Measurements from ENCODE around the gene PAPOLB. TPM values are rescaled to one million over a fixed set of nuclear protein-coding genes. Genes with fewer than 3 reads are reported as not detected.

Gene PAPOLB
- total and polyA plus RNA-seq, 7 donors: 0.03 to 1.1 (median 0.38) TPM; not detected in 3

GRCh38 chr7:4814433-4814832 is 47.4 kb downstream of the PAPOLB start:
- H3K9me3 ChIP-seq: no peaks in the 10 kb centered on the region
- H3K36me3 ChIP-seq: peaks cover 0 to 15% (median 0%) of the 10 kb centered on the region in 4 donors
- 47 to 68% methylated on average over 14 of the region's 14 CpGs for WGBS, 2 donors
- no peaks in the 10 kb centered on the region for H3K4me1 ChIP-seq
- H3K27ac ChIP-seq: no peak overlapping the region
- DNase-seq: no peak
- no peak overlapping the region for H3K4me3 ChIP-seq
- intact Hi-C loops (cut with DNase I): no loop called here
- TF ChIP-seq CTCF (IDR thresholded peaks at IDR 0.05): no peak
- TF ChIP-seq EP300 (IDR thresholded peaks at IDR 0.05): no peak
- no peak for TF ChIP-seq POLR2A (IDR thresholded peaks at IDR 0.05)
- no peak for TF ChIP-seq POLR2AphosphoS5 (IDR thresholded peaks at IDR 0.05)
- H3K27me3 ChIP-seq: peaks cover 0 to 4% (median 0%) of the 10 kb centered on the region in 3 donors

- no peak for TF ChIP-seq EP300 (IDR thresholded peaks at IDR 0.05)
- no peak for TF ChIP-seq POLR2A (IDR thresholded peaks at IDR 0.05)
- no peak for TF ChIP-seq CTCF (IDR thresholded peaks at IDR 0.05)
- no peak for TF ChIP-seq POLR2AphosphoS5 (IDR thresholded peaks at IDR 0.05)
- Histone ChIP-seq H3K36me3 (peaks cover 0 to 15% (median 0%) of the 10 kb centered on the region in 4 donors), H3K4me1 (no peaks in the 10 kb centered on the region), H3K9me3 (no peaks in the 10 kb centered on the region), H3K27me3 (peaks cover 0 to 8% (median 5%) of the 10 kb centered on the region in 3 donors), H3K27ac (peak overlapping the region in 1 of 4 donors; percentile 46), H3K4me3 (no peak overlapping the region)
- intact Hi-C loops (cut with DNase I): no loop called here
- DNase-seq: no peak
- WGBS, 2 donors: 87 to 88% methylated on average over 14 of the region's 14 CpGs
Measured at GRCh38 chr7:4809666-4810065, 52.2 kb downstream of the PAPOLB start.

- intact Hi-C loops (cut with DNase I): no loop called here
- peaks cover 0 to 13% (median 0%) of the 10 kb centered on the region in 4 donors for H3K36me3 ChIP-seq
- peaks cover 0 to 8% (median 5%) of the 10 kb centered on the region in 3 donors for H3K27me3 ChIP-seq
- H3K9me3 ChIP-seq: no peaks in the 10 kb centered on the region
- WGBS, 2 donors: 46 to 79% methylated on average over 38 of the region's 38 CpGs
- TF ChIP-seq POLR2A (IDR thresholded peaks at IDR 0.05) (no peak), EP300 (IDR thresholded peaks at IDR 0.05) (no peak), POLR2AphosphoS5 (IDR thresholded peaks at IDR 0.05) (no peak), CTCF (IDR thresholded peaks at IDR 0.05) (no peak)
- no peaks in the 10 kb centered on the region for H3K4me1 ChIP-seq
- peak overlapping the region in 1 of 4 donors; percentile 46 for H3K27ac ChIP-seq
- H3K4me3 ChIP-seq: peak overlapping the region in 1 of 4 donors; percentile 20
- DNase-seq: peak; percentile 76
Measured at GRCh38 chr7:4809091-4809591, 52.7 kb downstream of the PAPOLB start.

- WGBS, 2 donors: 77 to 87% methylated on average over 37 of the region's 37 CpGs
Measured at GRCh38 chr7:4808565-4808964, 53.3 kb downstream of the PAPOLB start.

More at GRCh38 chr7:4808565-4808964, 53.3 kb downstream of the PAPOLB start:
- no peak for DNase-seq
- H3K27ac ChIP-seq: peak overlapping the region in 1 of 4 donors; percentile 46
- H3K9me3 ChIP-seq: no peaks in the 10 kb centered on the region
- no peak overlapping the region for H3K4me3 ChIP-seq
- TF ChIP-seq POLR2AphosphoS5 (IDR thresholded peaks at IDR 0.05): no peak
- TF ChIP-seq CTCF (IDR thresholded peaks at IDR 0.05): no peak
- TF ChIP-seq EP300 (IDR thresholded peaks at IDR 0.05): no peak
- TF ChIP-seq POLR2A (IDR thresholded peaks at IDR 0.05): no peak
- intact Hi-C loops (cut with DNase I): no loop called here
- peaks cover 0 to 7% (median 0%) of the 10 kb centered on the region in 4 donors for H3K36me3 ChIP-seq
- H3K27me3 ChIP-seq: peaks cover 0 to 8% (median 5%) of the 10 kb centered on the region in 3 donors
- no peaks in the 10 kb centered on the region for H3K4me1 ChIP-seq
